ENCODE data around the gene C6orf47. TPM values are rescaled to one million over a fixed set of nuclear protein-coding genes. Genes with fewer than 3 reads are reported as not detected.
A peak's percentile ranks its signal among the peaks of the same experiment; 100 is the strongest.

The C6orf47 gene
- total and polyA plus RNA-seq, 2 of the 8 experiments (the other 6 are each of a cell fraction or from before 2014, with no cell fraction given), result 4.7 to 14.6 TPM

- peaks cover 8% of the 10 kb centered on the region for H3K23me2 ChIP-seq (ENCODE audit: low read depth, low read length)
- peak overlapping the region; percentile 8; the same call in 1 of the 2 replicates for H2BK15ac ChIP-seq (ENCODE audit: low read length)
- peak overlapping the region; percentile 85 to 94 (median 88) for H3K4me3 ChIP-seq (ENCODE audit: extremely low read depth in 1 of 4, insufficient read depth in 2 of 4, low read depth in 3 of 4, low read length in 4 of 4)
- H3K27ac ChIP-seq (ENCODE audit: low read depth, low read length), result peak overlapping the region; percentile 63
- H4K8ac ChIP-seq (ENCODE audit: extremely low read depth, insufficient read depth, low read length), result peak overlapping the region; percentile 94
- peak overlapping the region; percentile 73 for H4K5ac ChIP-seq (ENCODE audit: insufficient read length, low read depth, low read length)
- H2BK20ac ChIP-seq (ENCODE audit: low read length), result no peak overlapping the region
- POLR2A ChIA-PET (ENCODE audit: partially characterized antibody), result interaction anchor here (0.6 to 25.5 kb wide), 13 partner anchors 6 to 168 kb away, joined by 3 to 883 read pairs (median 13); partner anchors contain the start of genes AIF1, APOM, ATP6V1G2 and BAG6
- no peak overlapping the region for H2AK5ac ChIP-seq (ENCODE audit: low read depth, low read length)
- H2BK120ac ChIP-seq (replicated peaks; ENCODE audit: low read depth, low read length), result no peak overlapping the region
- H4K91ac ChIP-seq (replicated peaks; ENCODE audit: insufficient read length, low read length), result peak overlapping the region; percentile 76
- peaks cover 0 to 15% (median 4%) of the 10 kb centered on the region in 4 experiments; a peak in 5 of 7 replicates for H3K4me1 ChIP-seq (replicated peaks in 1 of 4; ENCODE audit: control insufficient read depth in 3 of 4, insufficient read depth in 4 of 4, low read length in 3 of 4)
- peaks cover 4 to 19% (median 9%) of the 10 kb centered on the region in 4 experiments; a peak in 6 of 8 replicates for H3K36me3 ChIP-seq (ENCODE audit: control insufficient read depth in 2 of 4, insufficient read depth in 4 of 4, low read length in 3 of 4)
- no peak for DNase-seq (ENCODE audit: low read depth in 1 of 2, low spot score in 2 of 2)
- no peak for FAIRE-seq
- H2BK5ac ChIP-seq (ENCODE audit: low read depth, low read length), result 0 out of 2 replicates have a peak overlapping the region, but pooled peaks have one; percentile 1
- no peaks in the 10 kb centered on the region for H3K27me3 ChIP-seq (replicated peaks in 1 of 4; ENCODE audit: control insufficient read depth in 3 of 4, extremely low read depth in 1 of 4, insufficient read depth in 3 of 4, low read length in 3 of 4)
- H3K18ac ChIP-seq (ENCODE audit: extremely low read depth, low read length), result no peak overlapping the region; the same call in 1 of the 2 replicates
- H3K79me1 ChIP-seq (ENCODE audit: low read depth, low read length), result peaks cover 9% of the 10 kb centered on the region
- no peaks in the 10 kb centered on the region for H3K9me3 ChIP-seq (ENCODE audit: insufficient read depth in 2 of 2, low read depth in 1 of 2, low read length in 1 of 2)
- peak overlapping the region; percentile 77 for H3K56ac ChIP-seq (replicated peaks; ENCODE audit: insufficient read length, low read depth, low read length)
- peak overlapping the region; percentile 75 to 93 (median 82) for H3K9ac ChIP-seq (replicated peaks in 1 of 4; ENCODE audit: extremely low read depth in 1 of 4, low read depth in 3 of 4, low read length in 3 of 4)
- peak overlapping the region; percentile 71 for H3K14ac ChIP-seq (ENCODE audit: insufficient read length)
- H3K4ac ChIP-seq (replicated peaks; ENCODE audit: insufficient read length, low read depth, low read length), result peak overlapping the region; percentile 19
- no peak overlapping the region for H3K23ac ChIP-seq (ENCODE audit: insufficient read length)
- no peak overlapping the region for H2BK12ac ChIP-seq (ENCODE audit: low read depth, low read length)
- TF ChIP-seq RNF2 (IDR thresholded peaks at IDR 0.05; ENCODE audit: borderline replicate concordance, low read depth, low read length, missing control alignments, poor library complexity, severe bottlenecking) (no peak), USF2 (IDR thresholded peaks at IDR 0.05; ENCODE audit: low read length) (no peak), SIN3A (conservative IDR thresholded peaks at IDR 0.05 in 1 of 2, IDR thresholded peaks at IDR 0.05 in 1 of 2; ENCODE audit: low read depth in 1 of 2, low read length in 2 of 2) (peak; percentile 71; a peak in 1 of 4 replicates)
- H3K4me2 ChIP-seq (ENCODE audit: insufficient read depth in 1 of 2, low read depth in 2 of 2, low read length in 2 of 2), result peak overlapping the region; percentile 94 to 95
- WGBS, 2 experiments (ENCODE audit: extremely low coverage in 1 of 2, insufficient coverage in 1 of 2, insufficient read length in 1 of 2, insufficient replicate concordance in 2 of 2, low coverage in 1 of 2, low lambda C conversion rate in 2 of 2, missing lambda C conversion rate in 1 of 2), result 63% methylated on average over 13 of the region's 13 CpGs; no CpG with 5 or more reads in 1 of the 2 experiments
- H2AFZ ChIP-seq (ENCODE audit: low read length), result peak overlapping the region; percentile 84; the same call in 1 of the 2 replicates
- CTCF ChIA-PET (ENCODE audit: partially characterized antibody), result interaction anchor here (0.9 to 1.5 kb wide), 5 partner anchors 7 to 173 kb away, joined by 4 to 6 read pairs (median 5); partner anchors contain the start of gene BAG6
- H4K20me1 ChIP-seq (replicated peaks in 1 of 2; ENCODE audit: control insufficient read depth in 1 of 2, insufficient read depth in 2 of 2, low read length in 2 of 2), result peaks cover 0 to 3% of the 10 kb centered on the region in 2 experiments
- peaks cover 0 to 39% of the 10 kb centered on the region in 2 experiments; a peak in 3 of 4 replicates for H3K79me2 ChIP-seq (ENCODE audit: control insufficient read depth in 1 of 2, insufficient read depth in 2 of 2, low read length in 2 of 2)
These were observed 763 bp downstream of the C6orf47 start for GRCh38 chr6:31659649-31660380.
